Activated T-helper 2 cell treated with anti-CD3 and anti-CD28 coated beads, Interferon-gamma antibody, Interleukin-2, Interleukin-4, amounts not matched to agents 10 μg/mL and 5 μg/mL and 100 μg/mL, durations not matched to agents 14 hours and 24 hours and 36 hours (primary cell): ENCODE results near the gene TMEM79. TPM values are rescaled to one million over a fixed set of nuclear protein-coding genes. Genes with fewer than 3 reads are reported as not detected.
A peak's percentile ranks its signal among the peaks of the same experiment; 100 is the strongest.

Source experiments
- DNase-seq: peaks from one replicate; pipeline ENCODE4 v3.0.0; 2021; ENCODE audit warnings: low spot score
- H3K27ac Mint-ChIP-seq: one replicate; pipeline ENCODE4 v1.8.0; 2021; ENCODE audit warnings: mixed read lengths
- H3K27me3 Mint-ChIP-seq: one replicate; pipeline ENCODE4 v1.8.0; 2021; ENCODE audit warnings: low read depth, mixed read lengths
- H3K36me3 Mint-ChIP-seq: one replicate; pipeline ENCODE4 v1.8.0; 2021; ENCODE audit warnings: low read depth, mixed read lengths
- H3K4me1 Mint-ChIP-seq: one replicate; pipeline ENCODE4 v1.8.0; 2021; ENCODE audit warnings: low read depth, mixed read lengths
- H3K4me3 Mint-ChIP-seq: one replicate; pipeline ENCODE4 v1.8.0; 2021; ENCODE audit warnings: low read depth, mild to moderate bottlenecking, moderate library complexity, mixed read lengths
- H3K9me3 Mint-ChIP-seq: one replicate; pipeline ENCODE4 v1.8.0; 2021; ENCODE audit warnings: mixed read lengths
- intact Hi-C: fragments of 100-400 bp; cut with micrococcal nuclease; formaldehyde crosslinking; loops from one replicate; pipeline ENCODE4 v1.15.1; 2023
- total RNA-seq: library from RNA; stranded (reverse); gene quantifications from 2 replicates; pipeline ENCODE4 v1.2.3, GENCODE V29; 2022

Gene TMEM79
- total RNA-seq, 1 donor from 2014 or later = 6.8 TPM

DNA sequence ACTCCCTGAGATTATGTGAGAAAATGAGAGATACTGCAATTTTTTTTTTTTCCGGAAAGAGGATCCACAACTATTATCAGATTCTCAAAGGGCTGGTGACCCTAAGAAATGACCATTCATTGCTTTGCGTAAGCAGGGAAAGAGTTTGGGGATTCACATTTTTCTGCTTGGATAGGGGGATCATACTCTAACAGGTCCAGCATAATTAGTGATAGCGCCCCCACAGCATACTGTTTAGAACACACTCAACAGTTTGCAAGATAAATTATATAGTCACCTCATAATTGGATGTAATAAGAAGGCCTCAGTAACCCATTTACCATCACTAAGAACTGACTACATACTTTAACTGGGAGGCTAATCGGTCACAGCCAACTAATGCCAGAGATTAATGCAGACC, 52.1 kb downstream of the TMEM79 start:
- H3K4me1 Mint-ChIP-seq = peaks cover 23% of the 10 kb centered on the region
- H3K36me3 Mint-ChIP-seq = peaks cover 62% of the 10 kb centered on the region
- H3K27me3 Mint-ChIP-seq = no peaks in the 10 kb centered on the region
- peak overlapping the region; percentile 99 for H3K4me3 Mint-ChIP-seq
- H3K9me3 Mint-ChIP-seq = no peaks in the 10 kb centered on the region
- H3K27ac Mint-ChIP-seq = peak overlapping the region; percentile 51
- no peak for DNase-seq
- intact Hi-C loops = loop anchor here (5.0 kb wide), 1 partner anchor 144 kb away; the partner anchor contains the start of gene SLC25A44

DNA sequence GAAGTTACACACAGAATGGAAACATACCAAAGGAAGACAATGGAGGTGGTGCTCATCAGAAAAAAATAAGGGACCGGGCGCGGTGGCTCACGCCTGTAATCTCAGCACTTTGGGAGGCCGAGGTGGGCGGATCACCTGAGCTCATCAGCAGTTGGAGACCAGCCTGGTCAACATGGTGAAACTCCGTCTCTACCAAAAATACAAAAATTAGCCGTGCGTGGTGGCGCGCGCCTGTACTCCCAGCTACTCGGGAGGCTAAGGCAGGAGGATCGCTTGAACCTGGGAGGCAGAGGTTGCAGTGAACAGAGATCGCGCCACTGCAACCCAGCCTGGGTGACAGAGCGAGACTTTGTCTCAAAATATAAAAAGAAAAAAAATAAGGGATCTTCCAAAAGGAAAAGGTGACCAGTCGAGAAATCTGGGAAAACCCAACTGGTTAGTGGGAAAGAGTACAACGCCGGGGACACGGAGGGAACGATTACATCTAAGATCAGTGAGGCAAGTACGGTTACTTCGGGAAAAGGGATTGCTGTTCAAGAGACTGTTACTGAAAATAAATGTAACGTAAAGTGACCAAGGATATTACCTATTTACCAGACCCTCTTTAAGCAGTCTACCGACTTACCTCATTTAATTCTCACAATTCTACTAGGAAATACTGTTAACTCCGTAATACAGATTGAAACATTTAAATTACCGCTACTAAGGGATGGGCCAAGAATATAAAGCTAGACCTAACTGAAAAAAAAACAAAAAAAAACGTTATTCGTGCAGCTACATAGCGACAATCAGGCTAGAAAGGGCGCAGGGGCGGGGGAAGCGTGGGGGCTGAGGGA, 53.1 kb downstream of the TMEM79 start:
- no peaks in the 10 kb centered on the region for H3K27me3 Mint-ChIP-seq
- peaks cover 23% of the 10 kb centered on the region for H3K4me1 Mint-ChIP-seq
- H3K4me3 Mint-ChIP-seq = peak overlapping the region; percentile 99
- DNase-seq = no peak
- peak overlapping the region; percentile 96 for H3K27ac Mint-ChIP-seq
- H3K36me3 Mint-ChIP-seq = peaks cover 58% of the 10 kb centered on the region
- H3K9me3 Mint-ChIP-seq = no peaks in the 10 kb centered on the region
- intact Hi-C loops = loop anchor here (5.0 kb wide), 1 partner anchor 145 kb away; the partner anchor contains the start of gene SLC25A44

- H3K36me3 Mint-ChIP-seq = peaks cover 53% of the 10 kb centered on the region
- no peak for DNase-seq
- H3K27ac Mint-ChIP-seq = peak overlapping the region; percentile 96
- intact Hi-C loops = loop anchor here (2.0 to 5.0 kb wide), 2 partner anchors 55 to 146 kb away; partner anchors contain the start of genes SLC25A44 and SMG5
- H3K4me3 Mint-ChIP-seq = peak overlapping the region; percentile 99
- peaks cover 23% of the 10 kb centered on the region for H3K4me1 Mint-ChIP-seq
- no peaks in the 10 kb centered on the region for H3K9me3 Mint-ChIP-seq
- no peaks in the 10 kb centered on the region for H3K27me3 Mint-ChIP-seq
Observed at GRCh38 chr1:156337888-156338179, 53.7 kb downstream of the TMEM79 start.

- H3K36me3 Mint-ChIP-seq = peaks cover 47% of the 10 kb centered on the region
Observed at GRCh38 chr1:156338180-156338976, 54.3 kb downstream of the TMEM79 start, which contains the start of the genes CCT3 and TSACC. Gene CCT3 (minus strand): TSS chr1:156338292. CDS start chr1:156338184, 108 bp downstream. Gene TSACC (plus strand): TSS chr1:156338526. CDS start chr1:156339758, 1,232 bp downstream.

More at GRCh38 chr1:156338180-156338976, 54.3 kb downstream of the TMEM79 start, which contains the start of the genes CCT3 and TSACC:
- DNase-seq = peak; percentile 99
- H3K27ac Mint-ChIP-seq = peak within 1 kb of the TSS; percentile 96
- H3K27me3 Mint-ChIP-seq = peaks cover 2% of the 10 kb centered on the region
- no peaks in the 10 kb centered on the region for H3K9me3 Mint-ChIP-seq
- peak within 1 kb of the TSS; percentile 99 for H3K4me3 Mint-ChIP-seq
- intact Hi-C loops = loop anchor here (2.0 to 5.0 kb wide), 2 partner anchors 56 to 146 kb away; partner anchors contain the start of genes SLC25A44 and SMG5
- peaks cover 23% of the 10 kb centered on the region for H3K4me1 Mint-ChIP-seq

Other genes starting within 250 kb of the TMEM79 start
- gene UBQLN4, start 230.5 kb upstream of the TMEM79 start, total RNA-seq = 71.3 and 73.3 TPM in 2 replicates
- 71.0 and 72.5 TPM in 2 replicates for gene LAMTOR2, start 229.5 kb upstream of the TMEM79 start, total RNA-seq
- 0.18 and 0.21 TPM in 2 replicates for gene RAB25, start 223.2 kb upstream of the TMEM79 start, total RNA-seq
- 1.2 and 1.6 TPM in 2 replicates for gene MEX3A, start 201.9 kb upstream of the TMEM79 start, total RNA-seq
- 246 and 247 TPM in 2 replicates for gene LMNA, start 169.6 kb upstream of the TMEM79 start, total RNA-seq
- 128 and 132 TPM in 2 replicates for gene SEMA4A, start 130.7 kb upstream of the TMEM79 start, total RNA-seq
- 62.6 and 63.7 TPM in 2 replicates for gene SLC25A44, start 90.2 kb upstream of the TMEM79 start, total RNA-seq
- 115 and 117 TPM in 2 replicates for gene PMF1, start 71.3 kb upstream of the TMEM79 start, total RNA-seq
- 1.7 and 2.2 TPM in 2 replicates for gene BGLAP, start 42.1 kb upstream of the TMEM79 start, total RNA-seq
- gene PAQR6, start 36.3 kb upstream of the TMEM79 start, total RNA-seq = 5.8 and 7.1 TPM in 2 replicates
- 83.2 and 89.3 TPM in 2 replicates for gene SMG5, start 1.5 kb upstream of the TMEM79 start, total RNA-seq
- 19.1 and 19.8 TPM in 2 replicates for gene GLMP, start 11.4 kb downstream of the TMEM79 start, total RNA-seq
- gene VHLL, start 15.0 kb downstream of the TMEM79 start, total RNA-seq = not detected in 2 replicates
- 504 and 517 TPM in 2 replicates for gene CCT3, start 54.0 kb downstream of the TMEM79 start, total RNA-seq
- gene TSACC, start 54.2 kb downstream of the TMEM79 start, total RNA-seq = 0.39 TPM in 1 of 2 replicates, not detected in the other
- gene RHBG, start 84.9 kb downstream of the TMEM79 start, total RNA-seq = not detected in 2 replicates
- 37.9 and 42.1 TPM in 2 replicates for gene MEF2D, start 216.4 kb downstream of the TMEM79 start, total RNA-seq